NCI-H2107 (cell line): ENCODE results near the gene RAB28.

Source experiments
- DNase-seq: peaks from one replicate; lab custom pipeline; 2025; lab: John Stamatoyannopoulos, UW

The RAB28 gene

GRCh38 chr4:13371048-13371447, 113.1 kb downstream of the RAB28 start:
- no peak for DNase-seq

- DNase-seq: no peak
These were observed 115.9 kb downstream of the RAB28 start for GRCh38 chr4:13368217-13368616.

- DNase-seq: no peak
These were observed 116.4 kb downstream of the RAB28 start for GRCh38 chr4:13367691-13368090.

- no peak for DNase-seq
These were observed 116.9 kb downstream of the RAB28 start for GRCh38 chr4:13367244-13367643.

- no peak for DNase-seq
These were observed 118.9 kb downstream of the RAB28 start for GRCh38 chr4:13365195-13365594.

GRCh38 chr4:13364653-13365052, 119.5 kb downstream of the RAB28 start:
- DNase-seq: no peak

GRCh38 chr4:13364172-13364571, 120.0 kb downstream of the RAB28 start:
- no peak for DNase-seq

GRCh38 chr4:13359809-13360208, 124.3 kb downstream of the RAB28 start:
- DNase-seq: no peak

- DNase-seq: no peak
These were observed 128.8 kb downstream of the RAB28 start for GRCh38 chr4:13355111-13355880.

GRCh38 chr4:13349096-13349495, 135.0 kb downstream of the RAB28 start:
- DNase-seq: no peak

GRCh38 chr4:13348216-13348615, 135.9 kb downstream of the RAB28 start:
- DNase-seq: no peak

- no peak for DNase-seq
These were observed 136.5 kb downstream of the RAB28 start for GRCh38 chr4:13347517-13348125.

GRCh38 chr4:13344216-13344615, 139.9 kb downstream of the RAB28 start:
- DNase-seq: no peak

- no peak for DNase-seq
These were observed 143.5 kb downstream of the RAB28 start for GRCh38 chr4:13340672-13341071.

GRCh38 chr4:13331827-13332226, 152.3 kb downstream of the RAB28 start:
- DNase-seq: no peak

- DNase-seq: no peak
These were observed 154.2 kb downstream of the RAB28 start for GRCh38 chr4:13329963-13330362.

- no peak for DNase-seq
These were observed 154.7 kb downstream of the RAB28 start for GRCh38 chr4:13329340-13329850.

- DNase-seq: no peak
These were observed 155.5 kb downstream of the RAB28 start for GRCh38 chr4:13328591-13328990.

GRCh38 chr4:13327991-13328390, 156.1 kb downstream of the RAB28 start:
- DNase-seq: no peak

- DNase-seq: no peak
These were observed 158.4 kb downstream of the RAB28 start for GRCh38 chr4:13325744-13326143.

- DNase-seq: no peak
These were observed 160.2 kb downstream of the RAB28 start for GRCh38 chr4:13323921-13324320.

GRCh38 chr4:13322681-13323101, 161.4 kb downstream of the RAB28 start:
- no peak for DNase-seq
